Endodermal cell (in vitro differentiated cells): Measurements from ENCODE around the gene F2RL3. TPM values are rescaled to one million over a fixed set of nuclear protein-coding genes. Genes with fewer than 3 reads are reported as not detected.

Experiments
- DNase-seq: peaks from one replicate; pipeline ENCODE4 v3.0.0-alpha.2; 2017
- H3K27ac ChIP-seq: 2 replicates; pipeline ENCODE4 v1.5.1; 2013; ENCODE audit warnings: mild to moderate bottlenecking, low read depth, low read length, moderate library complexity
- H3K27me3 ChIP-seq: 2 replicates; pipeline ENCODE4 v1.6.1; 2013; ENCODE audit warnings: mild to moderate bottlenecking, low read length, moderate library complexity; ENCODE audit not compliant: insufficient read depth, control insufficient read depth, poor library complexity, severe bottlenecking
- H3K36me3 ChIP-seq: 2 replicates; pipeline ENCODE4 v1.7.0; 2013; ENCODE audit warnings: mild to moderate bottlenecking, low read length, moderate library complexity; ENCODE audit not compliant: control insufficient read depth, insufficient read depth
- H3K4me1 ChIP-seq: one replicate; pipeline ENCODE4 v1.7.0; 2013; ENCODE audit warnings: low read length; ENCODE audit not compliant: control insufficient read depth, insufficient read depth
- H3K4me3 ChIP-seq: 2 replicates; pipeline ENCODE4 v1.5.1; 2013; ENCODE audit warnings: mild to moderate bottlenecking, low read length, moderate library complexity
- H3K9ac ChIP-seq: 2 replicates; pipeline ENCODE4 v1.6.1; 2013; ENCODE audit warnings: mild to moderate bottlenecking, low read length, moderate library complexity; ENCODE audit not compliant: poor library complexity, severe bottlenecking; ENCODE audit errors: extremely low read depth
- H3K9me3 ChIP-seq: 2 replicates; pipeline ENCODE4 v1.6.1; 2013; ENCODE audit warnings: mild to moderate bottlenecking, low read length, moderate library complexity; ENCODE audit not compliant: control insufficient read depth
- H3K27ac Mint-ChIP-seq: 2 replicates; pipeline ENCODE4 v1.8.0; 2020; ENCODE audit warnings: mixed read lengths
- H3K27me3 Mint-ChIP-seq: 2 replicates; pipeline ENCODE4 v1.8.0; 2021; ENCODE audit warnings: mild to moderate bottlenecking, mixed read lengths; ENCODE audit not compliant: insufficient read depth
- H3K36me3 Mint-ChIP-seq: 2 replicates; pipeline ENCODE4 v1.8.0; 2020; ENCODE audit warnings: low read depth, mixed read lengths
- H3K4me1 Mint-ChIP-seq: 2 replicates; pipeline ENCODE4 v1.8.0; 2020; ENCODE audit warnings: mixed read lengths
- H3K4me3 Mint-ChIP-seq: 2 replicates; pipeline ENCODE4 v1.8.0; 2020; ENCODE audit warnings: mild to moderate bottlenecking, moderate library complexity, mixed read lengths
- H3K9me3 Mint-ChIP-seq: 2 replicates; pipeline ENCODE4 v1.8.0; 2020; ENCODE audit warnings: mild to moderate bottlenecking, mixed read lengths
- CTCF ChIP-seq: fragments of 200-600 bp; sonication (generic); conservative IDR thresholded peaks from 2 replicates; pipeline ENCODE4 v1.5.0; 2021; ENCODE audit warnings: antibody characterized with exemption, mild to moderate bottlenecking
- WGBS, 2 experiments: methylation state at CpG; one replicate each; pipeline versions ENCODE4 v1.1.5 to v1.1.7; 2013; ENCODE audit warnings: missing lambda C conversion rate in 2 of 2, mixed read lengths in 1 of 2; ENCODE audit not compliant: insufficient coverage in 1 of 2, insufficient read length in 1 of 2; 5-methylcytosine and 5-hydroxymethylcytosine counted together
- total RNA-seq, 2 donors: library from RNA; stranded (reverse); fragmentation: NEBNext Ultra II Directional in 1 of 2; extraction: Animal tissue kit (Norgen Biotek cat#: 25700) in 1 of 2; gene quantifications; 2 replicates in 1 of 2; 3 replicates in 1 of 2; pipeline ENCODE4 v1.2.1, GENCODE V29; 2021

The F2RL3 gene
- total RNA-seq, 2 donors from 2014 or later = not detected

- Mint-ChIP-seq H3K4me1 (no peaks in the 10 kb centered on the region), H3K4me3 (no peak overlapping the region), H3K27ac (no peak overlapping the region), H3K9me3 (no peaks in the 10 kb centered on the region), H3K36me3 (peaks cover 65% of the 10 kb centered on the region), H3K27me3 (no peaks in the 10 kb centered on the region)
- no peak overlapping the region for H3K27ac ChIP-seq
- 97 to 99% methylated on average over 19 to 20 of the region's 20 CpGs for WGBS, 2 experiments
- peaks cover 48% of the 10 kb centered on the region for H3K36me3 ChIP-seq
- no peak for TF ChIP-seq CTCF
- no peaks in the 10 kb centered on the region for H3K27me3 ChIP-seq
- H3K4me1 ChIP-seq = no peaks in the 10 kb centered on the region
- no peak for DNase-seq
- H3K9ac ChIP-seq = no peak overlapping the region
- no peaks in the 10 kb centered on the region for H3K9me3 ChIP-seq
- no peak overlapping the region for H3K4me3 ChIP-seq
Measured at GRCh38 chr19:16868423-16869130, 20.2 kb upstream of the F2RL3 start.

GRCh38 chr19:16869331-16869972, 19.3 kb upstream of the F2RL3 start:
- Mint-ChIP-seq H3K9me3 (no peaks in the 10 kb centered on the region), H3K4me3 (no peak overlapping the region), H3K4me1 (no peaks in the 10 kb centered on the region), H3K27ac (no peak overlapping the region), H3K36me3 (peaks cover 67% of the 10 kb centered on the region), H3K27me3 (no peaks in the 10 kb centered on the region)
- peaks cover 50% of the 10 kb centered on the region for H3K36me3 ChIP-seq
- WGBS, 2 experiments = 94 to 98% methylated on average over 22 to 30 of the region's 30 CpGs
- H3K27me3 ChIP-seq = no peaks in the 10 kb centered on the region
- H3K4me1 ChIP-seq = no peaks in the 10 kb centered on the region
- no peak for TF ChIP-seq CTCF
- H3K9me3 ChIP-seq = no peaks in the 10 kb centered on the region
- no peak for DNase-seq
- H3K9ac ChIP-seq = no peak overlapping the region
- H3K27ac ChIP-seq = no peak overlapping the region
- no peak overlapping the region for H3K4me3 ChIP-seq

GRCh38 chr19:16871871-16872270, 16.9 kb upstream of the F2RL3 start:
- H3K4me1 Mint-ChIP-seq = no peaks in the 10 kb centered on the region
- no peak for DNase-seq
- Histone ChIP-seq H3K36me3 (peaks cover 39% of the 10 kb centered on the region), H3K27me3 (no peaks in the 10 kb centered on the region), H3K4me1 (no peaks in the 10 kb centered on the region), H3K9ac (no peak overlapping the region), H3K9me3 (no peaks in the 10 kb centered on the region), H3K27ac (no peak overlapping the region), H3K4me3 (no peak overlapping the region)
- no peak overlapping the region for H3K4me3 Mint-ChIP-seq
- H3K27me3 Mint-ChIP-seq = no peaks in the 10 kb centered on the region
- WGBS, 2 experiments = 95 to 100% methylated on average over 3 to 7 of the region's 7 CpGs
- no peak overlapping the region for H3K27ac Mint-ChIP-seq
- no peak for TF ChIP-seq CTCF
- H3K36me3 Mint-ChIP-seq = peaks cover 64% of the 10 kb centered on the region
- H3K9me3 Mint-ChIP-seq = no peaks in the 10 kb centered on the region
